CD4-positive, alpha-beta T cell treated with Interleukin-10 for 1 hour (primary cell): ENCODE data around the gene KIF19.

Experiments used
- DNase-seq: peaks from one replicate; pipeline ENCODE4 v3.0.0-alpha.2; 2020

Gene KIF19

DNA sequence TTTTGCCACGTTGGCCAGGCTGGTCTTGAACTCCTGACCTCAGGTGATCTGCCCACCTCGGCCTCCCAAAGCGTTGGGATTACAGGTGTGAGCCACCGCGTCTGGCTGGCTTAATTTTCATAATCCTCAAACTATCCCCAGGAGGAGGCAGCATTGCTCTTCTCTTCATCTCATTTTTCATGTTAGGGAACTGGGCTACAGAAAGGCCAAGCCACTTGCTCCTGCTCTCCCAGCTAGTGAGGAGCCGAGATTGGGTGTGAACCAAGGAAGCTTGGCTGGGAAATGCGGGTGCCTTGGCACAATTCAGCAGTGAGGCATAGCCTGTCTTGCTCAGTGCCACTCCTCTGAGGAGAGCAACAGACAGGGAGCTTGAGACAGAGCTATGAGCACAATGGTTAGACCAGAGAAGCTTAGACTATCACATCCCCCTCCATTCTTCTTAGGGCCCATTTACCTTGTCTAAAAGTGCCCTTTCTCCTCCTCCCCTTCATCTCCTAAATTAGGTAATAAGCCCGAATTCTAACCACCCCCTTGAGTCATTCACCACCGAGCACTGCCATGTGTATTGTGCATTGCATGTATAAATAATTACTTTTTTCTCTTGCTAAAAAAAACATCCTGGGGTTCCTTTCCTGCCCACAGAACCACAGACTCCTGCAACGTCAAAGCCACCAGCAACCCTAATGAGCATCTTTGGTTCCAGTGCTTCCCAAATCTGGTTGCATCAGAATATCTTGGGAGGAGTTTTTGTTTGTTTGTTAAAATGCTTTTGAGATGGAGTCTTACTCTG, 20.0 kb upstream of the KIF19 start:
- DNase-seq, result no peak

DNA sequence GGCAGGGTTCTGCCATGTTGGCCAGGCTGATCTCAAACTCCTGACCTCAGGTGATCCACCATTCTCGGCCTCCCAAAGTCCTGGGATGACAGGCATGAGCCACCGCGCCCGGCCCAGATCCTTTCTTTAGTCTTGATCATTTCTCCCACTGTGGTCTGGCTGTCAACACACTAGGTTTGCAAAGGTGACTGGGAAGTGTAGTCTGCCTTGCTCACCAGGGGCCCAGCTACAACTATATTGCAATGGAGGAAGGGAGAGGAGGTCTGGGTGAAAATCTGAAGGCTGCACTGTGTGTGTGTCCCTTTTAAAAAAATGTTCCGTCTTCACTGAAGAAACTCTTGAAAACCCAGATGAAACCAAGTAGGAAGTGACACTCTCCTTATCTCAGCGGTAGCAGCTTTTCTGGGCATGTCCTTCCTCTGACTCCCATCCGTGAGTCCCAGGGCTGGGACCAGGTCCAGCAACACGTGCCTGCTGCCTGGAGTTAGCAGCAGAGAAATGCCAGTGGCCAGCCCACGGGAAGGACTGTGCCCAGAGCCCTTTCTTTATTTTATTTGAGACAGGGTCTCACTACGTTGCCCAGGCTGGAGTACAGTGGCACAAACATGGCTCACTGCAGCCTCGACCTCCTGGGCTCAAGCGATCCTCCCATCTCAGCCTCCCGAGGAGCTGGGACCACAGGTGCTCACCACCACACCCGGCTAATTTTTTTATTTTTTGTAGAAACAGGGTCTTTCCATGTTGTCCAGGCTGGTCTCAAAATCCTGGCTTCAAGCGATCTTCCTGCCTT, 17.8 kb upstream of the KIF19 start:
- no peak for DNase-seq

DNA sequence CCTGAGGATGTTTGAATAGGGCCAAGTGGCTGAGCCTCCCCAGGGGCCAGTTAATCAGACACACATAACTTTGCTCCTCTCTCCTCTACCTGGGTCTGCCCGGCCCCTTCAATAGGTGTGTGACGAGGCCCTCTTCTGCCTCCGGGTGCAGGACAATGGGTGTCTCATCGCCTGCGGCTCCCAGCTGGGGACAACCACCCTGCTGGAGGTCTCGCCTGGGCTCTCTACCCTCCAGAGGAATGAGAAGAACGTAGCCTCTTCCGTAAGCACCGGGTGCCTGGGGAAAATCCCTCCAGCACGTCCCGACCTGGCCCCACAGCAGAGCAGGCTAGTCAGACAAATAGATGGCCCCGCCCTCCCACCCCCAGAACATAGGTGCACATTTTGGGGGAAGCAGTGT, 16.1 kb upstream of the KIF19 start:
- no peak for DNase-seq

DNA sequence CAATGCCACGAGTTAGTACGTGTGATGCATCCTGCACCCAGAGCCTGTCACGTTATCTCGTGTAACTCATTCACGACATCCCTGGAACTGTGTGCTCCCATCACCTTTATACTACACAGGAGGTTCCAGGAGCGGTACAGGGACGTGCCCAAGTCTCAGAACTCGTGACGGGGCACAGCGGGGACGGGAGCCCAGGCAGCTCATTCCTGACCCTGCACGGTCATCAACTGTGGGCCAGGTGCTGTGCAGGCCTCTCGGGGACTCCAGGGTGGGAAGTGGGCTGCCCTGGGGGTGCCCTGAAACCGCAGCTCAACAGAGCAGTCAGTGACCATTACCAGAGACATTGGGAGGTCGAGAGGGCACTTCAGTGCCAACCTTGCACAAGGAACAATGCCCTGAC, 11.1 kb upstream of the KIF19 start:
- no peak for DNase-seq

DNA sequence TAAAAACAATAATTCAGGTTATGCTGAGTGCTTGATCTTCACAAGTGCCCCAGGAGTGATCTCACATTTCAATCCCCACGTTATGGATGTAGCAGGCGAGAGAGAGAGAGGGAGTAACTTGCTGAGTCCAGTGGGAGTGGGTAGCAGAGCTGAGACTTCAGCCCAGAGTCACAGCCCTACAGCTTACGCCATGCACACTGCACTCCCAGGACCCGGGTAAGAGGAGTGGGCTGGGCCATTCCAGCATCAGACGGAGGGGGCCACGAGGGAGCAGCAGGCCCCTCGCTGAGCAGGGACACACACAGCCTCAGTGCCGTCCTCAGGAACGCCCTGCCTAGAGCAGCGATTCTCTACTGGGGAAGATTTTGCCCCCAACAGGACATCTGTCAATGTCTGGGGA, 9.8 kb upstream of the KIF19 start:
- DNase-seq, result no peak

DNA sequence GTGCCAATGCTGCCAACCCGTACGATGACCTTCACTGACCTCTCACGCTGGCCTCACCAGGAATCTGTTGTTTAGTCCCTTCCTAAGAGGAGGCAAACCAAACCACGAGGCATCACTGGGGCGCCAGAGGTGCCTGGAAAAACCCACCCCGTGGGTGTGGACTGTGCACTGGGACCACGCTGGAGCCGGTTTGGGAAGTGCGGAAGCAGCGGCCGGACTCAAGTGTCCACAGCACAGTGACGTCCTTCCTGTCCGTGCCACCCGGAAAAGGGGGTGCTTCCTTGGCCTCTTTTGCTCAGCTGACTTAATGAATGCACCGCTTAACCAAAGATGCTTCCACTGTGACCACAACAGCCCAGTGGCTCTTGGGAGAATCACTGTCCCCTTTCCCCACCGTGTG, 9.0 kb upstream of the KIF19 start:
- no peak for DNase-seq

DNA sequence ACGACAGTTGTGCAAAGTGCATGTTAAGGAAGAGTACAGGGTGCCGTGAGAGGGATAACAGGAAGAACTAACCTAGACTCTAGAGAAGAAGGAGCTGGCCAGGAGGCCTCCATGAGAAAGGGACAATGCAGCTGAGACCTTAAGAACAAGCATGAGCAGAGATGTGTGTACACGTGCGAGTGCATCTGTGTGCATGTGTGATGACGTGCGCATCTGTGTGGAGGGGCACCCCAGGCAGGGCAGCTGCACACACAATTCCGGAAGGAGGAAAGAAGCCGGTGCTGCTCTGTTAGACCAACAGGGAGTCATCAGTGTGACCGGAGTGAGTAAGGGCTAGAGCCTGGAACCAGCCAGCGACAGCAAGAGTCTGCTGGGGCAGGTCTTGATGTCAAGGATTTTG, 7.6 kb upstream of the KIF19 start:
- no peak for DNase-seq

DNA sequence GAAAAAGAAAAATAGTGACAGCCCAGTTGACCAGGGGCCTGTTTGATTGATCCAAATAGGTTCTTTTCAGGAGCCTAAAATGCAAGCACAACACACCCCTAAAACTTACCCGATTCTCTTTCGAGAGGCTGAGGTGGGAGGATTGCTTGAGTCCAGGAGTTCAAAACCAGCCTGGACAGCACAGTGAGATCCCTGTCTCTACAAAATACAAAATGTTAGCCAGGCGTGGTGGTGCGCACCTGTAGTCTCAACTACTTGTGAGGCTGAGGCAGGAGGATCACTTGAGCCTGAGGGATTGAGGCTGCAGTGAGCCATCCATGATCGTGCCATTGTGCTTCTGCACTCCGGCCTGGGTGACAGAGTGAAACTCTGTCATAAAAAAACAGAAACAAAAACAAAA, 1.5 kb upstream of the KIF19 start:
- no peak for DNase-seq

DNA sequence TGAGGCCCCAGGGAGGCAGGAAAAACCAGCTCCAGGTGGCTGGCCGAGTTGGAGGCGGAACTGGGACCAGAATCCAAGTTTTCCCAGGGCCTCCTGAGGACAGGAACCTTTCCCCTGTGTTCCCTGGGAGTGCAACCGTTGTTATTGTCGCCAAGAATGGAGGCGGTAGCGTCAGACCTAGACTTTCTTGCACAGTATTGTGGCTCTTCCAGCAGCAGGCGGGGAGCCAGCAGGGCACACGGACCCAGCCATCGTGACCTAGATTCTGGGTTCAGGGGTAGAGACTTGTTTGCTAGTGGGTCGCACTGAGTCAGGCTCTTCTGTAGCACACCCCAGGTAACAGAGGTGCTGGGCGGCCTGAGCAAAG, 667 bp upstream of the KIF19 start:
- DNase-seq, result no peak

DNA sequence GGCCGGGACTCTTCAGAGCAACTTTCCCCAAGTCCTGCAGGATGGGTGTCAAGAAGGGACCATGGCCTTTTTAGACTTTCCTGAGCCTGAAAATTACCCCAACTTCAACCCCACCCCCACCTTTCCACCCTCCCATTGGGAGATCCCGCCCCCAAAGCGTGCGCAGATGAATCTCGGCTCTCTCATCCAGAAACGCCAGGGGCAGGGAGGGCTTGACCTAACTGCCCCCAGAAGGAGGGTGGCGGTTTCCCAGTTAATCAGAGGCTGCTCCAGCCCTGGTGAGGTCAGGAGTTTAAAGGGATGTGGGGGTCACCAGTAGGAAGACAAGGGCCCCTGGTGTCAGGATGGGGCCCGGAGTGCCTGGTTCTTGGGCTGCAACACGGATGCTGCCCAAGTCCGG, 480 bp downstream of the KIF19 start:
- DNase-seq, result no peak

DNA sequence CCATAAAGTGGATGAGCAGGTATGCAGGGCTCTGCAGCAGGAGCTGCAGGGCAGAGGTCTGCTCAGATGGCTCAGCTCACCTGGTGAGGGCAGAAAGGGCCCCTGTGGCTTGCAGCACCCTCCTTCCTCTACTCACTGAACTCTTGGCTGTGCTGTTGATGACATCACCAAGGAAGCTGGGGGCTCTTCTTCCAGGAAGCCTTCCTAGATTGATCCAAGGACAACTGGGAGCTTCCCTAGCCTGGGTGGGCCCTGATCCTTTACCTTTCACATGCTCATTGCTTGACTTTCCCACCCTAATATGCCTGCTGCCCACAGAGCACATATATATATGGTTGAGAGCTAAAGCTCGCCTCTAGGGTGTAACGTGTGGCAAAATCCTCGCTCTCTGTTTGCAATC, 2.5 kb downstream of the KIF19 start:
- no peak for DNase-seq

DNA sequence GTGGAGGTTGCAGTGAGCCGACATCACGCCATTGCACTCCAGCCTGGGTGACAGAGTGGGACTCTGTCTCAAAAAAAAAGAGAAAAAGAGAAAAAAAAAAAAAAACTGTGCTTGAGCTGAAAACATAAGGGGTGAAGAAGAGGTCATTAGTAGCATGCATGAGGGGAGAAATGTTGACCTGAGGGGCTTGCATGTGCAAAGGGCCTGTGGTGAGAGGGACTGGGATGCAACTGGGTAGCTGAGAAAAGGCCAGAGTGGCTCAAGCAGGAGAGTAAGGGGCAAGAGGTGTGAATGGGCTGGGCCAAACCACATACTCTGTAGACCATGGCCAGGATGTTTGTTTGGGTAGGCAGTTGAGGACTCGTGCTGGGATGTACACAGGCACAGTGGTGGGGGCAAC, 3.4 kb downstream of the KIF19 start:
- DNase-seq, result no peak

DNA sequence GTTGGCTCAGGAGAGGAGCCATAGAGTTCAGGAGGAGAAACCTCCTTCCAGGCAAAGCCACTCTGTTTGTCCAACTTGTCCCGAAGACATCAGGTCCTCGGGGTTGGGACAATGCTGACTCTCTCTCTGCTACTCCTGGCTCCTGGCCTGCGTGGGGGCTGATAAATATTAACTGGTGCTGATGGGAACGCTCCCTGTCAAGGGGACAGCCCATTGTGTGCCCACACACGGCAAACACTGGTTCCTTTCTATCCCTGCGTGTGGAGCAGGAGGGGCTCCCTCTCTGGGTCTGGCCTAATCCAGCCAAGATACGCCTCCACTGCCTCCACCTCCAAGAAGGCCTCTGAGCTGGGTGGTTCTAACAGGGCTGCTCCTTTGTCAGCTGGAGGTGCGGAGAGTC, 4.4 kb downstream of the KIF19 start:
- no peak for DNase-seq

DNA sequence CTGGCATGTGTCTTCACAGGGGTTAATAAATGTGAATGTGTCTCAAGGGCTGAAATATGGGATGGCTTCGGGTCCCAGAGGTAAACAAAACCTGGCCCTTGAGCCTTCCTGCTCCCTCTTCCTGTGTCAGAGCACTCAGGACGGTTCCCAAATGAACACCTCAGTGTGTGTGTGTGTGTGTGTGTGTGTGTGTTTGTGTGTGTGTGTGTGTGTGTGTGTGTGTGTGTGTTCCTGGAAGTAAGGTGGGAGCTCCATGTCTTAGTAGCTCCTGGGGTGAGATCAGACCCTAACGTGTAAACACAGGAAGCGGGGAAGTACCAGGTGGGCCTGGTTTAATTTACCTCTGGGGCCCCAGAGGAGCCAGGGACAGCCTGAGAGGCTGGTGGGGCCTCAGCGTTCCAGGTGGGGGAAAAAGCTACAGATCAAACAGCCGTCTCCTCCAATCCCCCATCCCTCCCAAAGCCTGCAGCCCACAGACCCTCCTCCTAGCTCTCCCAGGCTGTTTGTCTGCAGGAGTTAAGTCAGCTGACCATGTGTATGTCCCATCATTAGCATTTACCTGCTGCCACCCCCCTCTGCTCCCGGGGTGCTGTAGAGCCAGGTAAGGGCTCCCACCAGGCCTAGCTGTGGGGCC, 6.1 kb downstream of the KIF19 start:
- no peak for DNase-seq

DNA sequence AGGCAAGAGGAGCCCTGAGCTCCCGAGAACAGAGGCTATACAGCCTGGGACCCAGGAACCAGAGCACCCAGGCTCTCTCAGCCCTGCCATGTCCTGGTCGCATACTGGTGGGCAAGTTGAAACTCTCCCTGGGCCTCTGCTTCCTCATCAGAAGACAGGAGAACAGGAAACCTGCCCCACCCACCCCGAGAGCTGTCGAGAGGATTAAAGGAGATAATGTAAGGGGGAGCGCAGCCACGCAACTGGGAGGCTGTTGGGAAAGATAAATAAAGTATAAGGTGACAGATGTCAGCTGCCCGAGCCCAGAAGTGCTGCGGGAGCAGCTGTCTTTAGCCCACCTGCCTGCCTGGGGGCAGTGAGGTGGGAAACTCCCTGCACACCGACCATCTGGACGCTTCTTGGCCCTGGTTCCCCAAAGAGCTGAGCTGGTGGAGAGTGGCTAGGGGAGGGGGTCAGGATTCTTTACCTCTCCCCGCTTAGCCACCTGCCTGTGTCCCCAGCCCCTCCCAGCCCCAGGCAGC, 6.8 kb downstream of the KIF19 start:
- DNase-seq, result no peak

DNA sequence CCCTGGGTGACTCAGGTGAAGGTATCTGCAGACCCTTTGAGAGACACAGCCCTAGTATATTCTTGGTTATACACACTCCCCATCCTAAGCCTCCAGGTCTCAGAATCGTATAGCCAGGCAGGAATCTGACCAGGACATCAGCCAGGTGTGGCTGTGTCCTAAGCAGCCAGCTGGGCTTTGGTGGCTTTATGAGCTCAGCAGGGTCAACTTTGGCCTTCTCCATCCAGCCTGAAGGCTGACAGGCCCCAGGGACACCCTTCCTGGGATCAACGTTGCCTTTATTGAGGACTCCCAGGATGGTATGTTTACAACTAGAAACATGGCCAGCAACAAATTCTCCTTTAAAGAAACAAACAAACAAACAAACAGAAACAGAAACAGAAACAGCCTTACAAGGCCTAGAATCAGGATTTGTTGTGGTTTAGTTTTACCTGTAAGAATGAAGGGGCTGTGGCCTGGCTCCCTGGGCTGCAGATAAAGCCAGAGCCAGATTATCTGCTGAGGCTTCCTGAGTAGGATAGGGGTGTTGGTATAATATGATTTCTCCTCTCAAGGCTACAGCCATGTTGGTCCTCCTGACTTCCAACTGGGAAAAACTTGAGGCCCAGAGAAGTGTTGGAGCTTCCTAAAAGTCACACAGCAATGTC, 8.5 kb downstream of the KIF19 start:
- DNase-seq, result no peak

DNA sequence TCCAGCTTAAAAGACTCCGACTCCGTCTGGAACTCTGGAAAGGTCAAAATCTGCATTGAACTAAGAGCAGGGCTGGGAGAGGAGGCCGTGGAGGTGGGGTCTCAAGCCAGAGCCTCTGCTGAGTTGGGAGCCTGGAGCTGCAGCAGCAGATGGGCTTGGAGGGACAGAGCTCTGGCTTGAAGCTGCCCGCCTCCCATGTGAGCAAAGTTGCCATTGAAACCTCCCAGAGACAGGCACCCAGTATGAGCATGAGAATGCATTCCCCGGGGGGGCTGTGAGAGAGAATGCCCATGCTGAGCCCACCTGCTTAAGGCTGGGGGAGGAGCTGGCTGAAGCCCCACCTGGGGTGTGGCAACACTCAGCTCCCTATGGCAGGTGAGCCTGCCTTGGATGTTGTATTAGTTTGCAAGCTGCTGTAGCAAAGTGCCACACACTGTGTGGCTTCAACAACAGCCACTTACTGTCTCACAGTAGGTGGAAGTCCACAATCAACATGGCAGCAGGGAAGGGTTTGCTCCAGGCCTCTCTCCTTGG, 9.6 kb downstream of the KIF19 start:
- DNase-seq, result no peak

DNA sequence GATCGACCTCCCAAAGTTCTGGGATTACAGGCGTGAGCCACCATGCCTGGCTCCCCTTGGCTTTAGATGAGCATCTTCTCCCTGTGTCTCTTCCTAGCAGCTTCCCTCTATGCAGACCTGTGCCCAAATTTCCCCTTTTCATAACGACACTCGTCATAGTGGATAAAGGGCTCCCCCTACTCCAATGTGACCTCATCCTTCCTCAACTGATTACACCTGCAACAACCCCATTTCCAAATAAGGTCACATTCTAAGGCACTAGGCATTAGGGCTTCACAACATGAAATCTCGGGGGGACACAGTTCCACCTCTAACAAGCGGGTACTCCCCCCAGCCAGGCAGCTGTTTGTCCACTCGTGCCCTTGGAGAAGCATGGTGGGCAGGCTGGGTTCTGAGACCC, 10.3 kb downstream of the KIF19 start:
- DNase-seq, result no peak

DNA sequence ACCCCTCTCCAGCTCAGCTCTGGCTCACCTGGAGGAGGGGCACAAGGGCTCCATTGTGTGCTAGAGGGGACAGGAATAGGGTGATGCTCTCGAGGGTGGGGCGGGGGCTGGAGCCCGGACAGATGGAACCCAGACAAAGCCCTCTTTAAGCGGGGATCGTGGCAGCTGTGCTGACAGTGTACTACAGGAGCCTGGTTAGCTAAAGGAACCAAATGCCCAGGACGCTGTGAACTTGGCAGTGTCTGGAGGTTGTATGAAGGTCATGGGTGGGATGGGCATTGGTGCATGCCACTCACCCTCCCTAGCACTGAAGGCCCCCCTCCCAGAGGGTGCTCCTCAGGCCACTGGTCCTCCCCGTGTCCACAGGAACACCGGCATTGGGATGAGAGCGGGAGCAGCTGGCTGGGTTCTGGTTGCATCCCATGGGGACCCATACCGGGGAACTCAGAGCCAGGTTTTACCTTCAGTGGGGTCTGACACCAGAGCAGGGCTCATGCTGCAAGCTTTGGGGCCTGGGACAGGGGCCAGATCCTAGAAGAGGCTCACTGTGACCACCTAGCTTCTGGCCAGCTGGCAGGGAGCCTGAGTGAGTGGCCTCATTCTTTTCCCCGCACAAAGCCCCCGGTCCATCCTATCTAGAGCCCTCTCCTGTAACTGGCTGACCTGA, 11.9 kb downstream of the KIF19 start:
- DNase-seq, result no peak

DNA sequence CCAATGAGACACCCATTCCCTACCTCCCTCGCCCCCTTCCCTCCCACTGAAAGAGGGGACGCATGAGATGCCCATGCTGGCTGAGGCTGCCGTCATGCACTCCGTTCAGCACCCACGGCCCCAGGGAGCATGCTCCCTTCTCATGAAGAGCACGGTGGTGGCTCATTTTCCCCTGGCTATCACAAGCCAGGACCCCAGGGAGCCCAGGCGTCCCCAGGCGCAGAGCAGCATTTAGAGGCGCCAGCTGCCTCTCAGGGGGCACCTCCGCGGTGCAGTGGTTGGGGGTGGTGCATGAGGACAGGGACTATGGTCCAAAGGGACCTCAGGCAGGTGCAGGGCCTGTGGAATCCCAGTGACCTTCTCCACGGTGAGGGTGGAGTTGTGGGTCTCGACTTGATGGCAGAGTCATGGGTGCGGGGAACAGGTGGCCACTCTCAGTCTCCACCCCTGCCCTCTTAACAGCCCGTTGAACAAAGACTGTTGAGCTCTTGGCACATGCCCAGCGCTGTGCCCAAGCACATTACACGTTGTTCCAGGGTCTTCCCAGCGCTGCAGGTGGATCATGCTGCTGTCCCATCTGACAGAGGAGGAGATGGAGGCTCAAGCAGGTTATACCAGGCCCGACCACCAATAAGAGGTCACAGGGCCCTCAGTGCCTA, 13.6 kb downstream of the KIF19 start:
- no peak for DNase-seq

DNA sequence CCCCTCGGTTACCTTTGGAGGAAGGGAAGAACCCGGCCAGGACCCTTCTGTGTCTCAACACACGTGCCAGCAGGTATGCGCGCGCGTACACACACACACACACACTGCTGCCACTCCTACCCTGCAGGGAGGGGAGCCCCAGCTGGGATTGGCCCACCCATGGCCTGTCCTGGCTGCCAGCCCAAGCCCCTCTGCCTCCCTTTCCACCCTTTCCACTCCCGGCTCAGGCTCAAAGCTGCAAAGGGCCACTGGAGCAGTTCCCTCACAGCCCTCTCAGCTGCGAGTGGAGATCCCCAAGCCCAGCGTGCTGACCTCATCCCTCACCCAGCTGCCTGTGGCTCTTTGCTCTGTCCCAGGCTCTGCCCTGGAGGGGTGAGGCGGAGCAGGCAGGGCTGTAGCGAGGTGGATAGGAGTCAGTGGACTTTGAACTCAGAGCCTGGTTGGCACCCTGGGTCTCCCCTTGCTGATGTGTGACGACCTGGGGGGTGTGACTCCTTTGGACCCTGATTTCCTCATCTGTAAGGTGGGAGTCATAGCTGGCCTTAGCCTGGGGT, 14.5 kb downstream of the KIF19 start:
- DNase-seq, result no peak

DNA sequence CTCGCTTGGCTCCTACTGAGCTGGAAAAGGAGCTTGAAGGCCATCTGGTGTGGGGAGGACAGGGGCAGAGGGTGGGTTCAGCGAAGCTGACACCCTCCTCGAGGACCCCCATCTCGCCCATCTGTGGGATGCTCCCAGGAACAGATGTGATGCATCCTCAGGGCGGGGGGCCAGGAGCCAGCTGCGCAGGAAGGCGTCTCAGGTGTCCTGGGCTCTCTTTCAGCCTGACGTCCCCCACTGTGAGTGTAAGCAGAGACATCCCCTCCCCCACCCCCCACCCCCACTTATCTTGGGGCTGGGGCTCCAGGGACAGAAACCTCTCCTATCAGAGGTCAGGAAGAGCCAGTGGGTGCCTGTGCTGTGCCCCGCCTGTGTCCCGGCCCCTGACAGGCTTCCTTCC, 16.2 kb downstream of the KIF19 start:
- DNase-seq, result no peak
